Activated CD4-positive, CD25-positive, alpha-beta regulatory T cell (primary cell): ENCODE results near the gene KLHL29.

Source experiments
- DNase-seq, 4 experiments: peaks; one replicate each; lab custom pipeline; 2025; lab: John Stamatoyannopoulos, UW

Gene KLHL29

GRCh38 chr2:23531280-23531679 lies 146.3 kb downstream of the KLHL29 start:
- DNase-seq = no peak

GRCh38 chr2:23531881-23532280 lies 146.9 kb downstream of the KLHL29 start:
- DNase-seq = no peak

- peak in 1 of 4 experiments; percentile 5 for DNase-seq
Observed at GRCh38 chr2:23532391-23533337, 147.7 kb downstream of the KLHL29 start.

GRCh38 chr2:23533338-23533695 lies 148.3 kb downstream of the KLHL29 start:
- no peak for DNase-seq

GRCh38 chr2:23534771-23535170 lies 149.8 kb downstream of the KLHL29 start:
- no peak for DNase-seq

GRCh38 chr2:23536326-23536725 lies 151.3 kb downstream of the KLHL29 start:
- DNase-seq = no peak

- DNase-seq = no peak
Observed at GRCh38 chr2:23537991-23538390, 153.0 kb downstream of the KLHL29 start.

- DNase-seq = no peak
Observed at GRCh38 chr2:23538566-23538965, 153.6 kb downstream of the KLHL29 start.

- no peak for DNase-seq
Observed at GRCh38 chr2:23540804-23541360, 155.9 kb downstream of the KLHL29 start.

GRCh38 chr2:23541503-23542229 lies 156.7 kb downstream of the KLHL29 start:
- no peak for DNase-seq

GRCh38 chr2:23542230-23542789 lies 157.3 kb downstream of the KLHL29 start:
- DNase-seq = no peak

- no peak for DNase-seq
Observed at GRCh38 chr2:23543302-23543701, 158.3 kb downstream of the KLHL29 start.

GRCh38 chr2:23543728-23544127 lies 158.7 kb downstream of the KLHL29 start:
- no peak for DNase-seq

GRCh38 chr2:23544589-23545295 lies 159.8 kb downstream of the KLHL29 start:
- DNase-seq = no peak

GRCh38 chr2:23545396-23545795 lies 160.4 kb downstream of the KLHL29 start:
- DNase-seq = no peak

- DNase-seq = no peak
Observed at GRCh38 chr2:23545811-23546210, 160.8 kb downstream of the KLHL29 start.

- DNase-seq = no peak
Observed at GRCh38 chr2:23546913-23547312, 161.9 kb downstream of the KLHL29 start.

- no peak for DNase-seq
Observed at GRCh38 chr2:23547725-23548124, 162.7 kb downstream of the KLHL29 start.

- DNase-seq = no peak
Observed at GRCh38 chr2:23548143-23548769, 163.3 kb downstream of the KLHL29 start.

- no peak for DNase-seq
Observed at GRCh38 chr2:23549051-23549450, 164.1 kb downstream of the KLHL29 start.

GRCh38 chr2:23549821-23550530 lies 165.0 kb downstream of the KLHL29 start:
- DNase-seq = no peak
